Left lung (tissue), 10 donors: ENCODE measurements around the gene PLEKHA7. TPM values are rescaled to one million over a fixed set of nuclear protein-coding genes. Genes with fewer than 3 reads are reported as not detected.

ENCODE experiments used
- ATAC-seq: fragments of 200-7000 bp; cut with Tn5 transposase; one replicate; pipeline ENCODE4 v1.9.1; 2020; ENCODE audit warnings: moderate library complexity
- DNase-seq, 4 donors: peaks; one replicate each; pipeline ENCODE4 v3.0.0-alpha.2; 2013 to 2020
- H3K27ac ChIP-seq, 2 donors: fragments of 200-600 bp; sonication (generic) in 1 of 2; one replicate each; pipeline versions ENCODE4 v1.5.0 to v1.8.0; 2020 to 2021
- H3K27me3 ChIP-seq, 2 donors: fragments of 200-600 bp; sonication (generic) in 1 of 2; one replicate each; pipeline versions ENCODE4 v1.5.0 to v1.8.0; 2020 to 2021
- H3K36me3 ChIP-seq, 2 donors: fragments of 200-600 bp; sonication (generic) in 1 of 2; one replicate each; pipeline versions ENCODE4 v1.5.0 to v1.8.0; 2020 to 2021
- H3K4me1 ChIP-seq, 2 donors: fragments of 200-600 bp; one replicate each; pipeline ENCODE4 v1.8.0; 2021
- H3K4me3 ChIP-seq, 2 donors: fragments of 200-600 bp; sonication (generic) in 1 of 2; one replicate each; pipeline versions ENCODE4 v1.5.0 to v1.8.0; 2020 to 2021; ENCODE audit warnings: mild to moderate bottlenecking in 1 of 2
- H3K9me3 ChIP-seq, 2 donors: fragments of 200-600 bp; sonication (generic) in 1 of 2; one replicate each; pipeline versions ENCODE4 v1.5.0 to v1.8.0; 2020 to 2021
- CTCF ChIP-seq, 2 donors: fragments of 200-600 bp; sonication (generic) in 1 of 2; IDR thresholded peaks; one replicate each; pipeline versions ENCODE4 v1.5.0 to v1.8.0; 2021; ENCODE audit warnings: antibody characterized with exemption in 2 of 2
- intact Hi-C, 2 donors: fragments of 100-400 bp; cut with DNase I; formaldehyde crosslinking; loops; one replicate each; pipeline versions ENCODE4 v1.11.2 to v1.14.2; 2022
- polyA plus RNA-seq, 6 donors: library from polyadenylated mRNA; unstranded; fragments of 120-200 nt; gene quantifications; one replicate each; pipeline ENCODE4 v1.2.1, GENCODE V29; 2013; ENCODE audit not compliant: insufficient read length in 6 of 6
- total RNA-seq, 2 donors: library from RNA; stranded (reverse); fragmentation: NEBNext Ultra II Directional; extraction: Animal tissue kit (Norgen Biotek cat#: 25700); gene quantifications; one replicate each; pipeline ENCODE4 v1.2.1, GENCODE V29; 2021
- donor health status: DM: no; HTN: yes; CAD: no.
- donor health status: DM: no; HTN: no; CAD: no.

The PLEKHA7 gene
- total and polyA plus RNA-seq, 8 donors, result 24.4 to 33.7 (median 29.6) TPM

GRCh38 chr11:16973338-16973964, 40.8 kb downstream of the PLEKHA7 start:
- no peak for TF ChIP-seq CTCF (IDR thresholded peaks at IDR 0.05)
- Histone ChIP-seq H3K4me3 (no peak overlapping the region), H3K27me3 (no peaks in the 10 kb centered on the region), H3K4me1 (no peaks in the 10 kb centered on the region), H3K36me3 (no peaks in the 10 kb centered on the region), H3K27ac (no peak overlapping the region), H3K9me3 (no peaks in the 10 kb centered on the region)
- intact Hi-C loops, result no loop called here
- ATAC-seq, result no peak
- no peak for DNase-seq

- no peak for TF ChIP-seq CTCF (IDR thresholded peaks at IDR 0.05)
- no peaks in the 10 kb centered on the region for H3K9me3 ChIP-seq
- no peak overlapping the region for H3K4me3 ChIP-seq
- H3K27ac ChIP-seq, result no peak overlapping the region
- intact Hi-C loops, result no loop called here
- H3K27me3 ChIP-seq, result no peaks in the 10 kb centered on the region
- no peaks in the 10 kb centered on the region for H3K4me1 ChIP-seq
- ATAC-seq, result peak; percentile 14
- DNase-seq, result no peak
- H3K36me3 ChIP-seq, result no peaks in the 10 kb centered on the region
Measured at GRCh38 chr11:16969010-16969999, 44.9 kb downstream of the PLEKHA7 start.

- no peaks in the 10 kb centered on the region for H3K4me1 ChIP-seq
- H3K27me3 ChIP-seq, result no peaks in the 10 kb centered on the region
- H3K27ac ChIP-seq, result no peak overlapping the region
- ATAC-seq (no peak), DNase-seq (no peak)
- no peaks in the 10 kb centered on the region for H3K36me3 ChIP-seq
- no peak overlapping the region for H3K4me3 ChIP-seq
- no peaks in the 10 kb centered on the region for H3K9me3 ChIP-seq
- no peak for TF ChIP-seq CTCF (IDR thresholded peaks at IDR 0.05)
- intact Hi-C loops, result no loop called here
Measured at GRCh38 chr11:16968196-16968595, 46.0 kb downstream of the PLEKHA7 start.

GRCh38 chr11:16966930-16967671, 47.1 kb downstream of the PLEKHA7 start:
- no peaks in the 10 kb centered on the region for H3K9me3 ChIP-seq
- no peaks in the 10 kb centered on the region for H3K27me3 ChIP-seq
- DNase-seq (no peak), ATAC-seq (no peak)
- intact Hi-C loops, result no loop called here
- H3K36me3 ChIP-seq, result no peaks in the 10 kb centered on the region
- H3K4me1 ChIP-seq, result no peaks in the 10 kb centered on the region
- H3K4me3 ChIP-seq, result no peak overlapping the region
- TF ChIP-seq CTCF (IDR thresholded peaks at IDR 0.05), result no peak
- no peak overlapping the region for H3K27ac ChIP-seq

- no peak for TF ChIP-seq CTCF (IDR thresholded peaks at IDR 0.05)
- no peak overlapping the region for H3K27ac ChIP-seq
- no peaks in the 10 kb centered on the region for H3K36me3 ChIP-seq
- DNase-seq, result no peak
- ATAC-seq, result no peak
- H3K4me3 ChIP-seq, result no peak overlapping the region
- no peaks in the 10 kb centered on the region for H3K4me1 ChIP-seq
- H3K9me3 ChIP-seq, result no peaks in the 10 kb centered on the region
- H3K27me3 ChIP-seq, result no peaks in the 10 kb centered on the region
- intact Hi-C loops, result no loop called here
Measured at GRCh38 chr11:16964501-16964900, 49.7 kb downstream of the PLEKHA7 start.
